Measurements from ENCODE around the gene TBXAS1. TPM values are rescaled to one million over a fixed set of nuclear protein-coding genes. Genes with fewer than 3 reads are reported as not detected.

Gene TBXAS1
- total and polyA plus RNA-seq, 4 donors, result 4.1 to 22.4 (median 12.2) TPM

DNA sequence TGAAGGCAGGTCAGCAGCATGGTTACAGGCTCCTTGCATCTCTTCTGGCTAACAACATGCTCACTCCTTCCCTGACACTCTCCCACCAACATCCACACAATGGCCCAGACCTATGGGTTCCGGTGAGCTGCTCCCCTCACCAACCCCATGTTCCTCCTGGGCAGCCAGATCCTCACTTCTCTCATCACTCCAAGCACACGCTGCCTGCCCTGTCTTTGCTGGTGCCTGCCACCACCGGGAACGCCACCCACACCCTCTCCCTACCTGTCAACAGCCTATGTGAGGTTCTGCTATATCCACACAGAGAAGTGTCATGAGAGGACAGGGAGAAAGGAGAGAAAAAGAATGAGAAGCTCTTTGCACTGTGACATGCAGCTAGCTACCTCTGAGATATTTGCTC is 219.1 kb downstream of the TBXAS1 start:
- no peak overlapping the region for H3K27ac ChIP-seq (ENCODE audit: low read depth in 1 of 2, low read length in 2 of 2)
- TF ChIP-seq RXRA (IDR thresholded peaks at IDR 0.05) (no peak), TAF1 (conservative IDR thresholded peaks at IDR 0.05) (no peak), HNF4A (conservative IDR thresholded peaks at IDR 0.05) (no peak), NR2F2 (IDR thresholded peaks at IDR 0.05) (no peak), EGR1 (IDR thresholded peaks at IDR 0.05; ENCODE audit: low read depth in 2 of 2) (no peak), JUND (IDR thresholded peaks at IDR 0.05) (no peak)
- TF ChIP-seq, protein P1, sequence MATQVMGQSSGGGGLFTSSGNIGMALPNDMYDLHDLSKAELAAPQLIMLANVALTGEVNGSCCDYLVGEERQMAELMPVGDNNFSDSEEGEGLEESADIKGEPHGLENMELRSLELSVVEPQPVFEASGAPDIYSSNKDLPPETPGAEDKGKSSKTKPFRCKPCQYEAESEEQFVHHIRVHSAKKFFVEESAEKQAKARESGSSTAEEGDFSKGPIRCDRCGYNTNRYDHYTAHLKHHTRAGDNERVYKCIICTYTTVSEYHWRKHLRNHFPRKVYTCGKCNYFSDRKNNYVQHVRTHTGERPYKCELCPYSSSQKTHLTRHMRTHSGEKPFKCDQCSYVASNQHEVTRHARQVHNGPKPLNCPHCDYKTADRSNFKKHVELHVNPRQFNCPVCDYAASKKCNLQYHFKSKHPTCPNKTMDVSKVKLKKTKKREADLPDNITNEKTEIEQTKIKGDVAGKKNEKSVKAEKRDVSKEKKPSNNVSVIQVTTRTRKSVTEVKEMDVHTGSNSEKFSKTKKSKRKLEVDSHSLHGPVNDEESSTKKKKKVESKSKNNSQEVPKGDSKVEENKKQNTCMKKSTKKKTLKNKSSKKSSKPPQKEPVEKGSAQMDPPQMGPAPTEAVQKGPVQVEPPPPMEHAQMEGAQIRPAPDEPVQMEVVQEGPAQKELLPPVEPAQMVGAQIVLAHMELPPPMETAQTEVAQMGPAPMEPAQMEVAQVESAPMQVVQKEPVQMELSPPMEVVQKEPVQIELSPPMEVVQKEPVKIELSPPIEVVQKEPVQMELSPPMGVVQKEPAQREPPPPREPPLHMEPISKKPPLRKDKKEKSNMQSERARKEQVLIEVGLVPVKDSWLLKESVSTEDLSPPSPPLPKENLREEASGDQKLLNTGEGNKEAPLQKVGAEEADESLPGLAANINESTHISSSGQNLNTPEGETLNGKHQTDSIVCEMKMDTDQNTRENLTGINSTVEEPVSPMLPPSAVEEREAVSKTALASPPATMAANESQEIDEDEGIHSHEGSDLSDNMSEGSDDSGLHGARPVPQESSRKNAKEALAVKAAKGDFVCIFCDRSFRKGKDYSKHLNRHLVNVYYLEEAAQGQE (IDR thresholded peaks at IDR 0.05), result no peak
- no peak overlapping the region for H3K9ac ChIP-seq (ENCODE audit: low read depth in 1 of 2, low read length in 2 of 2)
- no peaks in the 10 kb centered on the region for H3K27me3 ChIP-seq (ENCODE audit: control insufficient read depth in 4 of 4, insufficient read depth in 4 of 4, low read length in 3 of 4)
- DNase-seq (ENCODE audit: low spot score), result no peak
- 89% methylated on average over 4 of the region's 4 CpGs for WGBS
- peaks cover 0 to 3% (median 0%) of the 10 kb centered on the region in 4 donors for H3K36me3 ChIP-seq (ENCODE audit: control insufficient read depth in 4 of 4, insufficient read depth in 3 of 4, low read depth in 1 of 4, low read length in 3 of 4)
- H3K9me3 ChIP-seq (ENCODE audit: control insufficient read depth in 4 of 4, low read length in 3 of 4), result no peaks in the 10 kb centered on the region
- no peak overlapping the region for H3K4me3 ChIP-seq (ENCODE audit: low read depth in 1 of 3, low read length in 3 of 3)
- H3K4me1 ChIP-seq (ENCODE audit: control insufficient read depth in 4 of 4, insufficient read depth in 4 of 4, low read length in 3 of 4), result peaks cover 0 to 33% (median 25%) of the 10 kb centered on the region in 4 donors

DNA sequence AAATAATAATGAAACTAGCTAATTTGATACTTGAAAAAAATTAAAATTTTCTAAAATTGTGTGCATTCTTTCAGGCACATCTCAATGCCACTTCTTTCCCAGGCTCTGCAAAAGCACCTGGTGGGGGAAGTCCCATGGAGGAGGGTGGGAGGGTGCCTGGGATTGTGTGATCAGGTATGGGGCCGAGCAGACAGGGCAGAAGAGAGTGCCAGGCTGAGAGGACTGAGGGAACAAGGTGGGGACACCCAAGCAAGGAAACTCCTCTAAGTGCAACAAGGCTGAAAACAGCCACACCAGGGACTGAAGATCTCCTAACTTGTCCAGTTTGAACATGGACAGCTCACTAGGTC is 219.9 kb downstream of the TBXAS1 start:
- no peak for DNase-seq (ENCODE audit: low spot score)
- H3K27me3 ChIP-seq (ENCODE audit: control insufficient read depth in 4 of 4, insufficient read depth in 4 of 4, low read length in 3 of 4), result no peaks in the 10 kb centered on the region
- H3K27ac ChIP-seq (ENCODE audit: low read depth in 1 of 2, low read length in 2 of 2), result peak overlapping the region; percentile 11 to 67
- WGBS, result 38% methylated on average over 1 of the region's 1 CpG
- H3K9me3 ChIP-seq (ENCODE audit: control insufficient read depth in 4 of 4, low read length in 3 of 4), result no peaks in the 10 kb centered on the region
- peaks cover 0 to 33% (median 25%) of the 10 kb centered on the region in 4 donors for H3K4me1 ChIP-seq (ENCODE audit: control insufficient read depth in 4 of 4, insufficient read depth in 4 of 4, low read length in 3 of 4)
- peaks cover 0 to 3% (median 0%) of the 10 kb centered on the region in 4 donors for H3K36me3 ChIP-seq (ENCODE audit: control insufficient read depth in 4 of 4, insufficient read depth in 3 of 4, low read depth in 1 of 4, low read length in 3 of 4)
- no peak for TF ChIP-seq YY1 (IDR thresholded peaks at IDR 0.05)
- no peak for TF ChIP-seq FOXA2 (IDR thresholded peaks at IDR 0.05)
- TF ChIP-seq, protein P1 (IDR thresholded peaks at IDR 0.05), result no peak
- TF ChIP-seq SP1 (IDR thresholded peaks at IDR 0.05), result no peak
- TF ChIP-seq JUND (IDR thresholded peaks at IDR 0.05), result no peak
- no peak for TF ChIP-seq HNF4A (conservative IDR thresholded peaks at IDR 0.05)
- TF ChIP-seq RXRA (IDR thresholded peaks at IDR 0.05), result no peak
- no peak for TF ChIP-seq RAD21 (IDR thresholded peaks at IDR 0.05)
- TF ChIP-seq, protein P2, sequence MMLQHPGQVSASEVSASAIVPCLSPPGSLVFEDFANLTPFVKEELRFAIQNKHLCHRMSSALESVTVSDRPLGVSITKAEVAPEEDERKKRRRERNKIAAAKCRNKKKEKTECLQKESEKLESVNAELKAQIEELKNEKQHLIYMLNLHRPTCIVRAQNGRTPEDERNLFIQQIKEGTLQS (IDR thresholded peaks at IDR 0.05), result no peak
- no peak for TF ChIP-seq FOXA1 (IDR thresholded peaks at IDR 0.05)
- TF ChIP-seq, protein P3, sequence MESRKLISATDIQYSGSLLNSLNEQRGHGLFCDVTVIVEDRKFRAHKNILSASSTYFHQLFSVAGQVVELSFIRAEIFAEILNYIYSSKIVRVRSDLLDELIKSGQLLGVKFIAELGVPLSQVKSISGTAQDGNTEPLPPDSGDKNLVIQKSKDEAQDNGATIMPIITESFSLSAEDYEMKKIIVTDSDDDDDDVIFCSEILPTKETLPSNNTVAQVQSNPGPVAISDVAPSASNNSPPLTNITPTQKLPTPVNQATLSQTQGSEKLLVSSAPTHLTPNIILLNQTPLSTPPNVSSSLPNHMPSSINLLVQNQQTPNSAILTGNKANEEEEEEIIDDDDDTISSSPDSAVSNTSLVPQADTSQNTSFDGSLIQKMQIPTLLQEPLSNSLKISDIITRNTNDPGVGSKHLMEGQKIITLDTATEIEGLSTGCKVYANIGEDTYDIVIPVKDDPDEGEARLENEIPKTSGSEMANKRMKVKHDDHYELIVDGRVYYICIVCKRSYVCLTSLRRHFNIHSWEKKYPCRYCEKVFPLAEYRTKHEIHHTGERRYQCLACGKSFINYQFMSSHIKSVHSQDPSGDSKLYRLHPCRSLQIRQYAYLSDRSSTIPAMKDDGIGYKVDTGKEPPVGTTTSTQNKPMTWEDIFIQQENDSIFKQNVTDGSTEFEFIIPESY (IDR thresholded peaks at IDR 0.05), result no peak
- no peak for TF ChIP-seq TAF1 (conservative IDR thresholded peaks at IDR 0.05)
- TF ChIP-seq EGR1 (IDR thresholded peaks at IDR 0.05; ENCODE audit: low read depth in 2 of 2), result no peak
- no peak overlapping the region for H3K4me3 ChIP-seq (ENCODE audit: low read depth in 1 of 3, low read length in 3 of 3)
- no peak overlapping the region for H3K9ac ChIP-seq (ENCODE audit: low read depth in 1 of 2, low read length in 2 of 2)

Data from liver (tissue), 9 donors.